ENCODE data around the gene BCAR3.

The BCAR3 gene

GRCh38 chr1:93635614-93636543 lies 45.8 kb downstream of the BCAR3 start:
- DNase-seq, result no peak

- DNase-seq, result no peak
Measured at GRCh38 chr1:93633313-93633712, 48.3 kb downstream of the BCAR3 start.

- peak; percentile 70 for DNase-seq
Measured at GRCh38 chr1:93631626-93632365, 49.8 kb downstream of the BCAR3 start.

GRCh38 chr1:93630168-93630567 lies 51.5 kb downstream of the BCAR3 start:
- no peak for DNase-seq

GRCh38 chr1:93629101-93630059 lies 52.3 kb downstream of the BCAR3 start:
- peak; percentile 83 for DNase-seq

- no peak for DNase-seq
Measured at GRCh38 chr1:93628681-93629080, 53.0 kb downstream of the BCAR3 start.

GRCh38 chr1:93625582-93626327 lies 55.9 kb downstream of the BCAR3 start:
- DNase-seq, result no peak

GRCh38 chr1:93623875-93624274 lies 57.8 kb downstream of the BCAR3 start:
- no peak for DNase-seq

GRCh38 chr1:93623436-93623835 lies 58.2 kb downstream of the BCAR3 start:
- DNase-seq, result no peak

- no peak for DNase-seq
Measured at GRCh38 chr1:93621246-93621645, 60.4 kb downstream of the BCAR3 start.

- DNase-seq, result no peak
Measured at GRCh38 chr1:93620841-93621210, 60.8 kb downstream of the BCAR3 start.

- DNase-seq, result no peak
Measured at GRCh38 chr1:93620172-93620840, 61.3 kb downstream of the BCAR3 start.

GRCh38 chr1:93619507-93620171 lies 62.0 kb downstream of the BCAR3 start:
- DNase-seq, result peak; percentile 18

GRCh38 chr1:93617670-93618499 lies 63.8 kb downstream of the BCAR3 start:
- DNase-seq, result no peak

- no peak for DNase-seq
Measured at GRCh38 chr1:93616996-93617669, 64.5 kb downstream of the BCAR3 start.

GRCh38 chr1:93616221-93616995 lies 65.2 kb downstream of the BCAR3 start:
- DNase-seq, result no peak

- DNase-seq, result no peak
Measured at GRCh38 chr1:93615582-93616150, 66.0 kb downstream of the BCAR3 start.

- DNase-seq, result no peak
Measured at GRCh38 chr1:93614986-93615581, 66.6 kb downstream of the BCAR3 start.

Measured in OCI-M1 (cell line).